ENCODE data around the gene ARL11.

ARL11 gene

GRCh38 chr13:49643035-49643646 is 14.8 kb downstream of the ARL11 start:
- in situ Hi-C loops (cut with HindIII; ENCODE audit: low sequenced_read_pairs): no loop called here

GRCh38 chr13:49645451-49645850 is 17.1 kb downstream of the ARL11 start:
- in situ Hi-C loops (cut with HindIII; ENCODE audit: low sequenced_read_pairs): no loop called here

GRCh38 chr13:49646688-49647087 is 18.4 kb downstream of the ARL11 start:
- in situ Hi-C loops (cut with HindIII; ENCODE audit: low sequenced_read_pairs): no loop called here

- in situ Hi-C loops (cut with HindIII; ENCODE audit: low sequenced_read_pairs): no loop called here
Observed at GRCh38 chr13:49649244-49649962, 21.1 kb downstream of the ARL11 start.

GRCh38 chr13:49649963-49650312 is 21.6 kb downstream of the ARL11 start:
- in situ Hi-C loops (cut with HindIII; ENCODE audit: low sequenced_read_pairs): no loop called here

GRCh38 chr13:49651570-49652354 is 23.5 kb downstream of the ARL11 start:
- in situ Hi-C loops (cut with HindIII; ENCODE audit: low sequenced_read_pairs): no loop called here

- in situ Hi-C loops (cut with HindIII; ENCODE audit: low sequenced_read_pairs): no loop called here
Observed at GRCh38 chr13:49652355-49653305, 24.3 kb downstream of the ARL11 start.

- in situ Hi-C loops (cut with HindIII; ENCODE audit: low sequenced_read_pairs): no loop called here
Observed at GRCh38 chr13:49653478-49653877, 25.2 kb downstream of the ARL11 start.

- in situ Hi-C loops (cut with HindIII; ENCODE audit: low sequenced_read_pairs): no loop called here
Observed at GRCh38 chr13:49654011-49654410, 25.7 kb downstream of the ARL11 start.

GRCh38 chr13:49655906-49656305 is 27.6 kb downstream of the ARL11 start:
- in situ Hi-C loops (cut with HindIII; ENCODE audit: low sequenced_read_pairs): no loop called here

GRCh38 chr13:49657241-49657641 is 28.9 kb downstream of the ARL11 start:
- in situ Hi-C loops (cut with HindIII; ENCODE audit: low sequenced_read_pairs): no loop called here

GRCh38 chr13:49664606-49665005 is 36.3 kb downstream of the ARL11 start:
- in situ Hi-C loops (cut with HindIII; ENCODE audit: low sequenced_read_pairs): no loop called here

GRCh38 chr13:49667773-49668172 is 39.5 kb downstream of the ARL11 start:
- in situ Hi-C loops (cut with HindIII; ENCODE audit: low sequenced_read_pairs): no loop called here

- in situ Hi-C loops (cut with HindIII; ENCODE audit: low sequenced_read_pairs): no loop called here
Observed at GRCh38 chr13:49669735-49670309, 41.5 kb downstream of the ARL11 start.

GRCh38 chr13:49670828-49671227 is 42.5 kb downstream of the ARL11 start:
- in situ Hi-C loops (cut with HindIII; ENCODE audit: low sequenced_read_pairs): no loop called here

GRCh38 chr13:49676581-49677298 is 48.4 kb downstream of the ARL11 start:
- in situ Hi-C loops (cut with HindIII; ENCODE audit: low sequenced_read_pairs): no loop called here

GRCh38 chr13:49678191-49678914 is 50.0 kb downstream of the ARL11 start:
- in situ Hi-C loops (cut with HindIII; ENCODE audit: low sequenced_read_pairs): no loop called here

GRCh38 chr13:49679246-49679645 is 50.9 kb downstream of the ARL11 start:
- in situ Hi-C loops (cut with HindIII; ENCODE audit: low sequenced_read_pairs): no loop called here

GRCh38 chr13:49681842-49682435 is 53.6 kb downstream of the ARL11 start:
- in situ Hi-C loops (cut with HindIII; ENCODE audit: low sequenced_read_pairs): no loop called here
